ENCODE results near the gene AFAP1L2. TPM values are rescaled to one million over a fixed set of nuclear protein-coding genes. Genes with fewer than 3 reads are reported as not detected.

Gene AFAP1L2
- total and polyA plus RNA-seq, 9 of the 15 experiments (the other 6 are each of a cell fraction or from before 2014, with no cell fraction given) = 0.07 TPM; not detected in 8

- WGBS (ENCODE audit: insufficient coverage, low coverage, missing lambda C conversion rate) = 3% methylated on average over 4 of the region's 6 CpGs
- FAIRE-seq = no peak
- Histone ChIP-seq H3K27ac (ENCODE audit: extremely low read depth, low read depth, low read length) (no peak overlapping the region), H3K4me3 (no peak overlapping the region), H2AFZ (ENCODE audit: low read depth, low read length) (no peak overlapping the region), H3K36me3 (ENCODE audit: control insufficient read depth, insufficient read depth, low read length) (no peaks in the 10 kb centered on the region), H3K9me1 (ENCODE audit: control insufficient read depth, insufficient read depth, low read length) (no peaks in the 10 kb centered on the region), H3K4me1 (replicated peaks in 1 of 2; ENCODE audit: control insufficient read depth in 2 of 2, insufficient read depth in 2 of 2, low read length in 2 of 2) (no peaks in the 10 kb centered on the region), H4K20me1 (replicated peaks; ENCODE audit: control insufficient read depth, insufficient read depth, low read length) (no peaks in the 10 kb centered on the region), H3K9ac (ENCODE audit: insufficient read depth in 1 of 2, low read depth in 2 of 2, low read length in 2 of 2) (no peak overlapping the region), H3K79me2 (ENCODE audit: control insufficient read depth, insufficient read depth, low read length) (no peaks in the 10 kb centered on the region), H3K9me3 (replicated peaks; ENCODE audit: control insufficient read depth, insufficient read depth, low read depth, low read length) (no peaks in the 10 kb centered on the region), H3K27me3 (ENCODE audit: control insufficient read depth in 2 of 2, insufficient read depth in 2 of 2, low read length in 2 of 2) (peaks cover 0 to 5% of the 10 kb centered on the region in 2 experiments; a peak in 1 of 5 replicates), H3K4me2 (ENCODE audit: insufficient read depth, low read length) (no peak overlapping the region)
- intact Hi-C loops (cut with micrococcal nuclease) = no loop called here
- no peak for ATAC-seq
- TF ChIP-seq RFX1 (IDR thresholded peaks at IDR 0.05) (peak; percentile 32), RCOR1 (IDR thresholded peaks at IDR 0.05; ENCODE audit: borderline replicate concordance in 1 of 2, low read depth in 2 of 2, low read length in 2 of 2) (no peak)
- ChIA-PET POLR2A (no interaction called here), CTCF (ENCODE audit: low intra/inter-chr PET ratio) (no interaction called here)
- in situ Hi-C loops (cut with MboI) = no loop called here
- DNase-seq (ENCODE audit: extremely low read depth in 1 of 4, low spot score in 3 of 4) = no peak
- no TSS peak for BruUV-seq (replicated peaks)
Observed at GRCh38 chr10:114373631-114374030, 30.7 kb downstream of the AFAP1L2 start.

- POLR2A ChIA-PET = no interaction called here
- H3K27me3 ChIP-seq (ENCODE audit: control insufficient read depth in 2 of 2, insufficient read depth in 2 of 2, low read length in 2 of 2) = peaks cover 0 to 5% of the 10 kb centered on the region in 2 experiments; a peak in 1 of 5 replicates
- H3K4me2 ChIP-seq (ENCODE audit: insufficient read depth, low read length) = no peak overlapping the region
- WGBS (ENCODE audit: insufficient coverage, low coverage, missing lambda C conversion rate) = 3% methylated on average over 5 of the region's 5 CpGs
- ATAC-seq (no peak), FAIRE-seq (no peak), DNase-seq (ENCODE audit: extremely low read depth in 1 of 4, low spot score in 3 of 4) (no peak)
- H3K9me1 ChIP-seq (ENCODE audit: control insufficient read depth, insufficient read depth, low read length) = no peaks in the 10 kb centered on the region
- no peak overlapping the region for H3K9ac ChIP-seq (ENCODE audit: insufficient read depth in 1 of 2, low read depth in 2 of 2, low read length in 2 of 2)
- CTCF ChIA-PET (ENCODE audit: low intra/inter-chr PET ratio) = no interaction called here
- H3K4me3 ChIP-seq = no peak overlapping the region
- H4K20me1 ChIP-seq (replicated peaks; ENCODE audit: control insufficient read depth, insufficient read depth, low read length) = no peaks in the 10 kb centered on the region
- no TSS peak for BruUV-seq (replicated peaks)
- H2AFZ ChIP-seq (ENCODE audit: low read depth, low read length) = no peak overlapping the region
- H3K4me1 ChIP-seq (replicated peaks in 1 of 2; ENCODE audit: control insufficient read depth in 2 of 2, insufficient read depth in 2 of 2, low read length in 2 of 2) = 0 out of 5 replicates have a peak, but pooled peaks cover 0 to under 1% of the 10 kb centered on the region in 2 experiments
- H3K9me3 ChIP-seq (replicated peaks; ENCODE audit: control insufficient read depth, insufficient read depth, low read depth, low read length) = no peaks in the 10 kb centered on the region
- H3K36me3 ChIP-seq (ENCODE audit: control insufficient read depth, insufficient read depth, low read length) = no peaks in the 10 kb centered on the region
- no peaks in the 10 kb centered on the region for H3K79me2 ChIP-seq (ENCODE audit: control insufficient read depth, insufficient read depth, low read length)
- intact Hi-C loops (cut with micrococcal nuclease) = no loop called here
- in situ Hi-C loops (cut with MboI) = no loop called here
- H3K27ac ChIP-seq (ENCODE audit: extremely low read depth, low read depth, low read length) = no peak overlapping the region
- TF ChIP-seq SRSF3 (IDR thresholded peaks at IDR 0.05; ENCODE audit: insufficient read depth, low read length) (no peak), ZBTB2 (IDR thresholded peaks at IDR 0.05) (no peak), ZFP91 (CRISPR knock-in tag; IDR thresholded peaks at IDR 0.05) (no peak), HDAC1 (IDR thresholded peaks at IDR 0.05) (no peak), ZNF384 (IDR thresholded peaks at IDR 0.05; ENCODE audit: low read depth, low read length) (no peak), ZHX1 (conservative IDR thresholded peaks at IDR 0.05; ENCODE audit: low read length) (no peak), TOE1 (IDR thresholded peaks at IDR 0.05; ENCODE audit: borderline replicate concordance) (no peak), TOE1 (CRISPR knock-in tag; IDR thresholded peaks at IDR 0.05; ENCODE audit: borderline replicate concordance, low read depth) (no peak)
Observed at GRCh38 chr10:114372995-114373394, 31.3 kb downstream of the AFAP1L2 start.

Measured in K562 (cell line).